ENCODE measurements around the gene TIGD4.

- peak in 3 of 5 experiments; percentile 16 to 19 (median 17) for TF ChIP-seq CTCF (IDR thresholded peaks at IDR 0.05)
- TF ChIP-seq EP300 (IDR thresholded peaks at IDR 0.05; ENCODE audit: low read depth): no peak
- TF ChIP-seq POLR2A (IDR thresholded peaks at IDR 0.05): peak; percentile 83
- peak; percentile 75 to 83 (median 83) for TF ChIP-seq POLR2AphosphoS5 (IDR thresholded peaks at IDR 0.05)
Observed at GRCh38 chr4:152779513-152780266, at the start of gene TIGD4, which contains the start of gene ARFIP1.
